Muscle of arm (tissue), 12 donors: ENCODE measurements around the gene STX8. TPM values are rescaled to one million over a fixed set of nuclear protein-coding genes. Genes with fewer than 3 reads are reported as not detected.

Experiments
- DNase-seq: peaks from one replicate; pipeline ENCODE4 v3.0.0-alpha.2; 2013
- polyA plus RNA-seq, 12 donors: library from polyadenylated mRNA; unstranded; fragments of 120-200 nt; gene quantifications; one replicate each; pipeline ENCODE4 v1.2.1, GENCODE V29; 2013; ENCODE audit not compliant: insufficient read length in 12 of 12

The STX8 gene
- polyA plus RNA-seq, 12 donors, result 28.4 to 53.1 (median 46.2) TPM; not detected in 1

GRCh38 chr17:9229160-9229825 is 346.3 kb downstream of the STX8 start:
- DNase-seq, result no peak

- peak; percentile 82 for DNase-seq
Measured at GRCh38 chr17:9228408-9229159, 347.0 kb downstream of the STX8 start.

GRCh38 chr17:9227819-9228407 is 347.7 kb downstream of the STX8 start:
- DNase-seq, result no peak

GRCh38 chr17:9226794-9227135 is 348.9 kb downstream of the STX8 start:
- DNase-seq, result no peak

- DNase-seq, result no peak
Measured at GRCh38 chr17:9226130-9226793, 349.4 kb downstream of the STX8 start.

- no peak for DNase-seq
Measured at GRCh38 chr17:9225305-9226101, 350.1 kb downstream of the STX8 start.

- DNase-seq, result no peak
Measured at GRCh38 chr17:9224485-9224884, 351.1 kb downstream of the STX8 start.

GRCh38 chr17:9223531-9223930 is 352.1 kb downstream of the STX8 start:
- no peak for DNase-seq

- no peak for DNase-seq
Measured at GRCh38 chr17:9221922-9222180, 353.8 kb downstream of the STX8 start.

- DNase-seq, result no peak
Measured at GRCh38 chr17:9221147-9221921, 354.3 kb downstream of the STX8 start.

- DNase-seq, result no peak
Measured at GRCh38 chr17:9220398-9221146, 355.0 kb downstream of the STX8 start.

GRCh38 chr17:9219631-9220397 is 355.8 kb downstream of the STX8 start:
- no peak for DNase-seq

GRCh38 chr17:9218911-9219310 is 356.7 kb downstream of the STX8 start:
- no peak for DNase-seq

- DNase-seq, result no peak
Measured at GRCh38 chr17:9218064-9218635, 357.5 kb downstream of the STX8 start.

GRCh38 chr17:9217151-9218056 is 358.2 kb downstream of the STX8 start:
- DNase-seq, result peak; percentile 63

GRCh38 chr17:9215465-9215864 is 360.2 kb downstream of the STX8 start:
- DNase-seq, result no peak

- no peak for DNase-seq
Measured at GRCh38 chr17:9213303-9213640, 362.3 kb downstream of the STX8 start.
